Suppressor macrophage treated with lipopolysaccharide for 4 hours (primary cell): ENCODE results near the gene CEP57L1.
"Not testable (repeated sequence)": the region's sequence is repeated elsewhere in the genome, so short reads cannot be mapped to it uniquely, and the experiment has no call there.

Source experiments
- DNase-seq: peaks from one replicate; pipeline ENCODE4 v3.0.0-alpha.2; 2020

Gene CEP57L1

DNA sequence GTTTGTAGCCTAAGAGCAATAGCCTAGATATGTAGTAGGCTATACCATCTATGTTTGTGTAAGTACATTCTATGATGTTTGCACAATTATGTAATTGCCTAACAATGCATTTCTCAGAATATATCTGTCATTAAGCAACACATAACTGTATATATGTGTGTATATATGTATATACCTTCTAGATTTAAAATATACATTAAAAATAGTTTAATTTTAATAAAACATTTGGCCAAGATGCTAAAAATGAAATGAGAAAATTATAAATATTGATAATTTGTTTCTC lies 21.2 kb upstream of the CEP57L1 start:
- DNase-seq = no peak

GRCh38 chr6:109075934-109076333 lies 19.4 kb upstream of the CEP57L1 start:
- no peak for DNase-seq

DNA sequence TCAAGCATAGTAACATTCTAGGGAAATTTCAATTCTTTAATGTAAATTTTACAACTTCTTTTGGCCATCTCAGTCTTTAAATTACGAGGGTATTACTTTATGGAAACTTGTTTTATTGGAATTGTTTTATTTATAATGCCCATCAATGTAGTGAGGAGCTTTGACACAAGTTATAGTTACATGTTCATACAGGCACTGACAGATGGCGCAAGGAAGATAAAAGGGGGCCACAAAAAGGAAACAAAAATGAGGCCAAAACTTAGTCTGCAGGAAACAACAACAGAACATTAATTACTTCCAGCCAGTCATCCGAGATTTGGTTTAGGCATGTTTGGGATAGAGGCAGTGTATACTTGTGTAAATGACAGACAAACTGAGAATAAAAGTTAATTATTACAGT lies 18.9 kb upstream of the CEP57L1 start:
- DNase-seq = no peak

- DNase-seq = no peak
These were observed 15.3 kb upstream of the CEP57L1 start for GRCh38 chr6:109079981-109080380.

DNA sequence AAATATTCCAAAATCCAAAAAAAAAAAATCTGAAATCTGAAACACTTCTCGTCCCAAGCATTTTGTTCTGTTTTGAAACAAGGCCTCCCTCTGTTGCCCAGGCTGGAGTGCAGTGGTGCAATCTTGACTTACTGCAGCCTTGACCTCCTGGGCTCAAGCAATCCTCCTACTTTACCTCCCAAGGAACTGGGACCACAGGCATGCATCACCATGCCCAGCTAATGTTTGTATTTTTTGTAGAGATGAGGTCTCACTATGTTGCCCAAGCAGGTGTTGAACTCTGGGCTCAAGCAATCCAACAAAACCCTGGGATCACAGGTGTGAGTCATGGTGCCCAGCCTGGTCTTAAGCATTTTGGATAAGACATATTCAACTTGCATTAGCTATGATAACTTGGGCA lies 14.3 kb upstream of the CEP57L1 start:
- DNase-seq = no peak

- DNase-seq = no peak
These were observed 13.7 kb upstream of the CEP57L1 start for GRCh38 chr6:109081516-109082187.

GRCh38 chr6:109082188-109082577 lies 13.1 kb upstream of the CEP57L1 start:
- peak; percentile 70 for DNase-seq

DNA sequence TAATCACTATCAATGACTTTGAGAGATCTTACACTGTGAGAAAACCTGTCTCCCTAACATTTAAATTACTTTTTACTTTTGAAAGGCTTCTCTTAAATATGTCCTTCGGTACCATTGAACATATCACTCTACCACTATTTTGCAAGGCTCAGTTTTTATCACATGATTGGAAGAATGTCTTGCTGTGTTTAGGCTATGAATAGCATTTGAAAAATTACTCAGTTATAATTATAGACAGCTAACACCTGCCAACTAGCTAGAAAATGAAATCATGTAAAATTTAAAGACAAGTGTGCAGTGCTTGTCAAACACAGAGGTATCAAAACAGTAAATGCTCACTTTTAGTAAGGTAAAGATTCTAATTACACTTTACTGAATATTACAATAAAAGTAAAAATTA lies 11.7 kb upstream of the CEP57L1 start:
- no peak for DNase-seq

DNA sequence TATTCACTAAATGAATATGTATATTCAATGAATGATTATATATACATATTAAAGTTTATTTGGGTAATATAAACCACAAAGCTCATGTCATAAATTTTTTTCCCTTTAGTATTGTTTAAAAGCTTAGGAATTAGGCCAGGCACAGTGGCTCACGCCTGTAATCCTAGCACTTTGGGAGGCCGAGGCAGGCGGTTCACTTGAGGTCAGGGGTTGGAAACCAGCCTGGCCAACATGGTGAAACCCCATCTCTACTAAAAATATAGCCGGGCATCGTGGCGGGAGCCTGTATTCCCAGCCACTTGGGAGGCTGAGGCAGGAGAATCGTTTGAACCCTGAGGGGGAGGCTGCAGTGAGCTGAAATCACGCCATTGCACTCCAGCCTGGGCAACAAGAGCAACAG lies 11.2 kb upstream of the CEP57L1 start:
- DNase-seq = not testable (repeated sequence)

DNA sequence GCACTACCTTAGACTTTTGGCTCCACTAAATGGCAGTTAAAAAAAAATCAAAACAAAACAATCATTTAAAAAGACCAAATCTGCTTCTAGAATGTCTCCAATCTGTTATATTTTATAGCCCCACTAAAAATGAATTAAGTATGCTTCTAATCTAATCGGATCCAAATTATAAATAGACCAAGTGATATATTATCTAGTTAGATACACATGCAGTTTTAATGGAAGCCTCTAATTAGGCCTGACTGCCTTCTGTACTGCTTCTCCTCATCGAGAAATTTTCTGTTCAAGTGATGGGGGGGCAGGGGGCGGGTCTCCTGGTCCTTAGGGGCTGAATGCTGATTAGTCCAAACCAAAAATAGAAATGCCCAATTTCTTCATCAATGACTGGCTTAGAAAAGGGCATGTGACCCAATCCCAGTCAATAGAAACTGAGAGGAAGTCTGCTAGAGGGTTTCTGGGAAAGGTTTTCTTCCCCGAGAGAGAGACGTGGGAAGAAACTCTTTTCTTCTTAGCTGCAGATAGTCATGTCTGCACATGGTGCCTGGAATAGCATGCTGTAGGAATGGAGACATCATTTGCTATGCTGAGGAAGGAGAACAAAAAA lies 7.5 kb upstream of the CEP57L1 start:
- peak; percentile 24 for DNase-seq

DNA sequence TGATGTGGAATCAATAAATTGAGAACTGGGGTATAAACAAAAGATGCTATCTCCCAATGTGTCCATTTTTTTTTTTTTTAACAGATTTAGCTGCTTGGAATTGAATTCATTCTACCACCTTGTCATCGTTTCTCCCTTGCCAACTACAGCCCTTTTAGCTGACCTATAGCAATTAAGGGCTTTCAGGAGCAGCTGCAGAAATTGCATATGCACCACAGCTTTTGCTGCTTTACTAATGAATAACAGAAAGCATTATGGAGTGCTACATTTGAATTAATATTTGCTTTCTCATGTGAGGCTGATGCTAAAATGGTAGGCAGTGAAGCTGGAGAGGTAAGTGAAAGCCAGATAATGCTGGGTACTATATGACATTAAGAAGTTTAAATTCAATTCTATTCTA lies 6.3 kb upstream of the CEP57L1 start:
- DNase-seq = no peak

DNA sequence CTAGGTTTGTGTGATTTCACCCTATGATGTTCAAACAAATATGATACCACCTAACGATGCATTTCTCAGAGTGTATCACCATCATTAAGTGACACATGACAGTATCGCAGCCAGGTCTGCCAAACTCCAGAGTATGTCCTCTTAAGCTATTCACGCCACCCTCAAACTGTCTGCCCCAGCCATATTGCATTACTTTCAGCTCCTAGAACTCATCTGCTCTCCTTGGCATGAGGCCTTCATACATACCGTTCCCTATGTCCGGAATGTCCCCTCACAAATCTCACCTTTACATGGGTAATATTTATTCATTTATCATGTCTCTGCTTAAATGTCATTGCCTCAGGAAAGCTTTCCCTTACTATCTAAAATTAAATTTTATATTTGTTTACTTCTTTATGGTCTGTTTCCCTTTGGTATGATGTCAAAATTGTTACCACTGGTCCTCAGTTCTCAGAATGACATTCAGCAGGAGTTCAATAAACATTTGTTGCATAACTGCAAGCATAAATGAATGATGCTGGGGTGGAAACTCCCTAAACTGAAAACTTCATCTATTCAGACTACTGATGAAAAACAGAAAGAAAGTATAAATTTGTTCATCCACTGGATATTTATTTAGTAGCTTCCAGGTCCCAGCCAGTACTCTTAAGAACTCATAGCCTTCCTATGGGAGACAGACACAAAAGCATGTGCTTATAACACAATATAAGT lies 3.8 kb upstream of the CEP57L1 start:
- DNase-seq = peak; percentile 53

DNA sequence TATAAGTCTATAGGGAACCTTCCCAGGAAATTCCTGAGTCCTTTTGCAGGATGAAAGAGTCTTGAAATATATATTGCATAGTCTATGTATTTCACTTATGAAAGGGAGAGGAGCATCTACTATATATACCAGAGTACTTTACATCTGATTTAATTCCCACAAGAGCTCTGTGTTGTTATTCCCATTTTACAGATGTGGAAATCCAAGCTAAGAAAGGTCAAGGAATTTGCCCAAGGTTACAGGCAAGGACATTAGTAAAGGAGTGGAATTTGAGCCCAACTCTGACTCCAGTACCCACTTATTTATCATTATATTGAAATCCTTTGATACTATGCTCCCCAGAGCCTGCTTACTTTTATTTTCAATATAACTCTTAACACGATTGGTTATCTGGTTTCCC lies 3.2 kb upstream of the CEP57L1 start:
- DNase-seq = no peak

DNA sequence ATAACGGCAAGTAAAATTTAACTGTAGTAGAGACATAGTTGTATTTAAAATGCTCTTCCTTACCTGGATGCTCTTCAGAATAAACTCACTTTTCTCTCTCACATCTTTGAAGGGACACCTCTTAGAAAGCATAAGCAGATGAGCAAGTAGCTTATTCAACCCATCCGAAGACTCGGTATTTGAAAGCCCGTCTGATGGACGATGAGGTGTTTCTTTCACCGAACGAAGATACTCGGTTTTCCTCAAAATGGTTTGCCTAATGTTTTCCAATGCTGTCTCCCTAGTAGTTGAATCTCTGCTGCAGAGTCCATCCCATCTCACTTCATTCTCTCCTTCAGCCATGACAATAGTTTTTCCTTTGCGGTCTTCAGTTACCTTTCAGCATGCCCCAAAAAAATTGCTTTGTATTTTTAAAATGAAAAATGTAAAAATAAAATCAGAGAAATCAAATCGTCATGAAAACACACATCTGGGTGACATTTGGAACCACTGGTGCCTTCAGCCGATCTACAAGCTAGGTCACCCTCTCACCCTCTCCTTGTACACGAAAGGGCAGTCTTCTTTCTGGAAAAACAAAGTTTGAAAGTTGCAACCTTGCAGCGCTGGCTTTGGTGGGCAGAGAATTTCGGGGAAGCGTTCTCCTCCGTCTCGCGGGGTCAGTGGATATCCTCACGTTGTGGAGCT lies 1.4 kb upstream of the CEP57L1 start:
- DNase-seq = no peak

DNA sequence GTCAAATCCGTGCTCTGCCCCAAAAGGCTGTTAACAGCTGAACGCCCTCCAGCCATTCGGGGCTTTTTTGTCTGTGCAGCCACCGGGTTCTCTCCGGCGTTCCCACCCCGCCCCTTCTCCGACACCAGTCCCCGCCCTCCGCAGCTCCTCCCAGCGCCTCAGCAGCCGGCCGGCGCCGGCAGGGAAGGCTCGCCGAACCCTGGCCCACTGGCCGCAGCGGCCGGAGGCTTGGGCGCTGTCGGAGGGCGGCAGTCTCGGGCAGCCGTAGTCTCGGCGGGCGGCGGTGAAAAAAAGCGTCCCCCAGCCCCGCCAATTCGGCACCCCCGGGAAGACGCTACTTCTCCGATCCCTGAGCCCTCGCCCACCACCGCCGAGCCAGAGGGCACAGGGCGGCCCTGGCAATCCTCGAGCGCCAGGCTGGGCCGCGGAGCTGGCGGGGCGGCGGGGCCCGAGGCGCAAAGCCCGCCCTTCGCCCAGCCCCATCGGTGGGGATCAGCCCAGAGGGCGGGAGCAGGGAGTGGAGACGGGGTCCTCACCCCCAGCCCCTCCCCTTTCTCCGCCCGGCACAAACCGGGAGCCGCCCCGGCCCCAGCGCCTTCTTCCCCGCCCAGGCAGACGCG lies 781 bp upstream of the CEP57L1 start, which contains the start of gene SESN1:
Gene SESN1 (minus strand): TSS at position 431 of the 620 bp plus-strand sequence. CDS start 773 bp downstream, outside the sequence.
- DNase-seq = peak; percentile 95

DNA sequence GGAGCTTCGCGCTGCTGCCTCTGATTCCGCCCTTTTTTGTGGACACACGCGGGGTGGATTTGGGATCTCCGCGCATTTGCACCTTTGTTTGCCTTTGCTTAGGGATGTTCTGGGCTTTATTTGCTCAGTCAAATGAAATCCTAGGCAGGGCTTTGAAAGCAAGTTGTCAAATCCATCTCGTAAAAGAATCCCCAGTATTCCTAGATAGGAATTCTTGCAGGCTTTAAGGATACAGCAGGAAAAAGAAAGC lies 453 bp downstream of the CEP57L1 start:
- DNase-seq = no peak

- DNase-seq = no peak
These were observed 901 bp downstream of the CEP57L1 start for GRCh38 chr6:109096208-109096607.

DNA sequence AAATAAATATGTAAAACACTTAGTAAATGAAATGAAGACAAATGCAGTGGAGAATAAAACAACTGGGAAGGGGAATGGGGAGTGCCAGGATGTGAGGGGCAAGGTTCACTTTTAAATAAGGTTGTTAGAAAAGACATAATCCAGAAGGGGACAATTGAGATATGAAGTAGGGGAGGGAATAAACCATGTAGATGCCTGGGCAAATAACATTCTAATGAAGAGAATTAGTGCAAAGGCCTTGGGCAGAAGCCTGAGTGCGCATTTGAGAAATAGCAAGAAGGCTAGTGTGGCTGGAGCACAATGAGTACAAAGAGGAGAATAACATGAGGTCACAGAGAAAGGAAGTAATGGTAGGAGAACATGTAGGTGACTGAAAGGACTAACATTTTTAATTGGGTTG lies 2.4 kb downstream of the CEP57L1 start:
- DNase-seq = no peak

- no peak for DNase-seq
These were observed 7.5 kb downstream of the CEP57L1 start for GRCh38 chr6:109102762-109103161.

DNA sequence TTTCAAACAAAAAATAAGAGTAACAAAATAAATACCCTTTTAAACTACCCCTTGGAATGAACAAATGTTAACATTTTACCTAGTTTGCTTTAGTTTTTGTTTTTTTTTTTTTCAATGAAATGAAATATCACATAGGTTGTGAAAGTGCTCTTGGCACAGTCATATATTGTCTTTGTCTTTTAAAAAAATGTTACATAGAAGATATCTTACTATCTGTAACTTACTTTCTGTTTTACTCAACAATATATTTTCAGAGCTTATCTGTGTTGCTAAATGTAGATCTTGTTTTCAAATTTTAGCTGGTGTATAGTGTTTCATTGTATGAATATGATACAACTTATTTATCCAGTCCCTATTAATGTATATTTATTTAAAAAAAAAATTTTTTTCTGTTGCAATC lies 8.6 kb downstream of the CEP57L1 start:
- DNase-seq = no peak

DNA sequence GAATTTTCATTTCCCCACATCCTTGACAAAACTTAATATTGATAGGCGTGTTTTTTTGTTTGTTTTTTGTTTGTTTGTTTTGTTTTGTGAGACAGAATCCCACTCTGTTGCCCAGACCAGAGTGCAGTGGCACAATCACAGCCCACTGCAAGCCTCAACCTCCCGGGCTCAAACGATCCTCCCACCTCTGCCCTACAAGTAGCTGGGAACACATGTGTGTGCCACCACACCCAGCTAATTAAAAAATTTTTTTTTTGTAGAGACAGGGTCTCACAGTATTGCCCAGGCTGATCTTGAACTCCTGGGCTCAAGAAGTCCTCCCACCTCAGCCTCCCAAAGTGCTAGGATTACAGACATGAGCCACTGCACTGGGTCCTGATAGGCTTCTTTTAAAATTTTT lies 9.2 kb downstream of the CEP57L1 start:
- no peak for DNase-seq

- DNase-seq = no peak
These were observed 10.4 kb downstream of the CEP57L1 start for GRCh38 chr6:109105681-109106080.

GRCh38 chr6:109109663-109110062 lies 14.4 kb downstream of the CEP57L1 start:
- DNase-seq = not testable (repeated sequence)

GRCh38 chr6:109112663-109113062 lies 17.4 kb downstream of the CEP57L1 start:
- not testable (repeated sequence) for DNase-seq
